Cerebellar nuclear complex (tissue), 1 donor: ENCODE measurements around the gene AGPAT3.
"Not testable (repeated sequence)": the region's sequence is repeated elsewhere in the genome, so short reads cannot be mapped to it uniquely, and the experiment has no call there.

Source experiments
- DNase-seq, 2 experiments: peaks; one replicate each; lab custom pipeline; 2025; lab: John Stamatoyannopoulos, UW

The AGPAT3 gene, protein sequence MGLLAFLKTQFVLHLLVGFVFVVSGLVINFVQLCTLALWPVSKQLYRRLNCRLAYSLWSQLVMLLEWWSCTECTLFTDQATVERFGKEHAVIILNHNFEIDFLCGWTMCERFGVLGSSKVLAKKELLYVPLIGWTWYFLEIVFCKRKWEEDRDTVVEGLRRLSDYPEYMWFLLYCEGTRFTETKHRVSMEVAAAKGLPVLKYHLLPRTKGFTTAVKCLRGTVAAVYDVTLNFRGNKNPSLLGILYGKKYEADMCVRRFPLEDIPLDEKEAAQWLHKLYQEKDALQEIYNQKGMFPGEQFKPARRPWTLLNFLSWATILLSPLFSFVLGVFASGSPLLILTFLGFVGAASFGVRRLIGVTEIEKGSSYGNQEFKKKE

DNA sequence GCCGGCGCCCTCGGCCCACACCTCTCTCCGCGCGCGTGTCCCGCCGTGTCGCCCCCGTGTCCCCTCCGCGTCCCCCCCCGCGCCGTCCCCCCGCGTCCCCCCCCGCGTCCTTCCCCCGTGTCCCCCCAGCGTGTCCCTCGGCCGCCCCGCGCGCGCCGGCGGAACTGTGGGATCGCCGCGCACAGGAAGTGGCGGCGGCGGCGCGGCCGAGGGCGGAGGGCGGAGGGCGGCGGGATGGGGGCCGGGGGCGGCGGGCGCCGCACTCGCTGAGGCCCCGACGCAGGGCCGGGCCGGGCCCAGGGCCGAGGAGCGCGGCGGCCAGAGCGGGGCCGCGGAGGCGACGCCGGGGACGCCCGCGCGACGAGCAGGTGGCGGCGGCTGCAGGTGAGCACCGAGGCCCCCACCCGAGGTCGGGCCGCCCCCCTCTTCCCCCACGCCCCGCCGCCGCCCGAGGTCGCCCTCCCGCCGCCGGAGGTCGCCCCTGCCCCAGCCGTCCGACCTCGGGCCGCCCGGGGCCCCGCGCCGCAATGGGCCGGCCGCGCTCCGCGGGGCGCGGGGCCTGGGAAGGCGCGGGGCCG, at the start of gene AGPAT3:
AGPAT3 (plus strand) TSS at position 262 of the 578 bp plus-strand sequence. CDS start 94,459 bp downstream, outside the sequence.
- DNase-seq: no peak

DNA sequence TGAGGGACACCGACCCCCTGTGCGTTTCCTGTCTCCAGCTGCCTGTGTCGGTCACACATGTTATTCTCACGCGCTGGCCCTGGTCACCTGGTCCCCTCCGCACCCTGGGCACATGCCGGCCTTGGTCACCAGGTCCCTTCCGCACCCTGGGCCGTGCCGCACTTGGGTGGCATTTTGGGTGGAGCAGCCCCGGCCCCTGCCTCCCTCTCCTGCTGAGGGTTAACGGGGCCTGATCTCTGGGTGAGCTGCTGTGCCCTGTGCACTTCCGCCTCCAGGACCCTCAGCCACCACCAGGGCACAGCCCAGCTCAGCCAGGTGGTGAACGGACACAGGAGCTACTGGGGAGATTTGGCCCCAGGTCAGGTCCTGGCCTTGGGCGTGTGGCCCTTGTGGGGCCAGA, 49.0 kb upstream of the AGPAT3 start:
- DNase-seq: no peak

DNA sequence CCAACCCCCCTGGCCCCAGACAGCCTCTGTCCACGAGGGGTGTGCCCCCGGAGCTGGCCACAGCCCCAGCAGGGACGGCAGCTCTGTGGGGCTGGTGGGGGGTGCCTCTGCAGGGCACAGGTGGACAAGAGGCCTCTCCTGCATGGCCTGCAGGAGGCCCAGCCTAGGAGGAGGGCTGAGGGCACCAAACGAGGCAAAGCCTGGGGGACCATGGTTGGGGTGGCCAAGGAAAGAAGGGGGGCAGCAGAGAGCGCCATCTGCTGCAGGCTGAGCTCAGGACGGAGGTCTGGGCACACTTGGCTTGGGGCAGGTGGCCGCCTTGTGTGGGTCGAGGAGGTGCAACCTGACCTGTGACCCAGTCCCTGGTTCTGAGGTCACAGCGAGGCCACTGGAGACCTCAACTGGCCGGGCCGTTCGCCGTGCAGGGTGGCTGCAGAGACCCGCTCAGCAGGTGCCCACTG, 48.4 kb upstream of the AGPAT3 start:
- DNase-seq: no peak

DNA sequence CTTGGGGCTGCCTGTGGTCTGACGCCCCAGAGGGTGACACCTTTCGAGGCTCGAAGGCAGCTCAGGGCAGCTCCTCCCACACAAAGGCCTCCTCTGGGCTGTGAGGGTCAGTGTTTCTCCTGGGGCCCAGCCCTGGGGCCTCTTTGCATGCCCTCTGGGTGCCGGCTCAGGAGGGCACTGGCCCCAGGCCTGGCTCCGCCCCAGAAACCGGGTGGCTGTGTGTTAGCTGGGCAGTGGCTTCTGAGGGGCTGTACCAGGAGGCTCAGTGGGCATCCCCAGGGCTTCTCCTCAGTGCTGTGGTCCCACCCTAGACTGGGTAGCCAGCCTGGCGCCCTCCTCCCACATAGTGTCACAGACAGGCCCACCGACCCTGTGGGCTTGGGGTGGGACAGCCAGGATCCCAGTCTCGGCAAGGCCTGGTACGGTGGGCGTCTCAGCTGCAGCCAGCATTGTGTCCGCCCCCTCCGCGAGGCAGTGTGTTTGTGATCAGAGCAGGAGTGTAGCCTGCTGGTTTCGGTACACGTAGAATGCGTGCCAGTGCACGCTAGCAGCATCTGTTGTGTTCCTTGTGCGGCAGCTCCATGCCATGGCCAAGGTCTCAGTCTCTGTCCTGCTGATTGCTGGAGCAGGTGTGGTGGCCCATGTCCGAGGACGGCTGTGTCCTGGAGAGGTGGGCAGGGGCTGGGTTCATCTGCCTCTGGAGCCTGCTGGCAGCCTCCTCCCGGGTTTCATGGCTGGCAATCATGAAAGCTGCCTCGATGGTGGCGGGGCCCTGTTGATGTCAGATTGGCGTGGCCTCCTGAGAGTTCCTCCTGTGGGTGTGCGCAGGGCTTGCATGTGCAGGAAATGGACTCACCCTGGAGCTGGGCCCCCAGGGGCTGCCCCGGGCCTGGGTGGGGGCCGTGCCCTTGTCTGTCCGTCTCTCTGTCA, 47.6 kb upstream of the AGPAT3 start:
- no peak for DNase-seq

DNA sequence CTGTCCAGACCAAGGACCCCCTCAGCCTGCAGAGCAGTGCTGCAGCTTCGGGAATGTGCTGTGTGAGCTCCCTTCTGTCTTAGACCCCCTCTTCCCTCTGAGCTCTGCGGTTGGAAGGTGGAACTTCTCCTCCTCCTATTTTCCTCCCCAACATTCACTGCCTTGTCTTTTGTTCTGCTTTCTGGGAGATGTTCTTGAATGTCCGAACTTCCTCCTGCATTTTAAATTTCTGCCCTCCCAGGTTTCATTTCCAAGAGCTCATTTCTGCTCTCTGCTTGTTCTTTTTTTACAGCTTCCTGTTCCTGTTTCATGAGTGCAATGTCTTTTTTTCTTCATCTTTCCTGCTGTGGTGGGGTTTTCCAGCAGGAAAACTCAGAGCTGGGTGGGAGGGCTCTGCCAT, 46.3 kb upstream of the AGPAT3 start:
- no peak for DNase-seq

DNA sequence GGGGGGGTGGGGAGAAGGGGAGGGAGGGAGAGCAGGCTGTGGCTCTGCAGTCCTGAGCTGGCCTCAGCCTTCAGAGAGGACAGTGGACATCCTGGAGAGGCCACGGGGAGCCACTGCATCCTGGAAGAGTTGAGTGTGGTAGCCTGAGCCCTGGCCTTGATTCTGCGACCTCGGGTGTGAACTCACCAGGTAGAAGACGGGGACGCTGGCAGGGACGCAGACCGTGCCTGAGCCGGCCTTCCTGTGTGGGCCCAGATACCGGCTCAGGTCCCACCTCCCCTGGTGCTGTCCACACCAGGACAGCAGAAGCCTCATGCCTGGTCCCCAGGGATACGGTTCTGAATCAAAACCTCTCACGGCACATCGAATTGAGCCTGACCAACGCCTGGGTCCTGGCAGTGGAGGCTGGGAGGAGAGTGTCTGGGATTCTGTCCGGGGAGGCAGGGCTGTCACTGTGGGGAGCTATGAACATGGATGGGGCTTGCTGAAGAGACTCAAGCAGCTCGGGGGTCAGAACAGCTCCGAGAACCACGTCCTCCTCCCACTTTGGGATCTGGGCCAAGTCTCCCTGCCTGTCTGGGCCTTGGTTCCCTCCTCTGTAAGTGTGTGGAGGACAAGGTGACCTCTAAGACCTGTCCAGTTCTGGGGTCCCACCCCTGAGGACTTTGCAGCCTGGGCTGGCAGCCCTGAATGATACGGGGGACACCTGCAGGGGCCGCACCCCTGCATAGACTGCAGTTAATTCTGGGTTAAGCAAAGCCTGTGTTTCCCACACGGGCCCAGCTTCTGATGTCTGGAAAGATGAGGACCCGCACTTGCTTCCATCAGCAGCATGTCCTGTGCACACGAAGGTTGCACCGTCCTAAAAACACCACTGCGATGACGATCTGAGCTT, 45.3 kb upstream of the AGPAT3 start:
- DNase-seq: no peak

DNA sequence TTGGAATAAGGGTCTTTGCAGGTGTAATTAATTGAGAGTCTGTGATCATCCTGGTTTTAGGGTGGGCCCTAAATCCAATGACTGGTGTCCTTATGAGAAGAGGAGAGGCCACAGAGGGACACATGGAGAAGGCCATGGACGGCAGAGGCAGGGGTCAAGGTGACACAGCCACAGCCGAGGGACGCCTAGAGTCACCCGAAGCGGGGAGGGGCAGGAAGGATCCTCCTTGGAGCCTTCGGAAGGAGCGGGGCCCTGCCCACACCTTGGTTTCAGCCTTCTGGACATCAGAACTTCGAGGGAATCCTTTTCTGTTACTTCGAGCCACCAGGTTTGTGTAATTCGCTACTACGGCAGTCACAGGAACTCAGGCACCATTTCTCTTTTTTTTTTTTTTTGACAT, 44.6 kb upstream of the AGPAT3 start:
- DNase-seq: no peak

DNA sequence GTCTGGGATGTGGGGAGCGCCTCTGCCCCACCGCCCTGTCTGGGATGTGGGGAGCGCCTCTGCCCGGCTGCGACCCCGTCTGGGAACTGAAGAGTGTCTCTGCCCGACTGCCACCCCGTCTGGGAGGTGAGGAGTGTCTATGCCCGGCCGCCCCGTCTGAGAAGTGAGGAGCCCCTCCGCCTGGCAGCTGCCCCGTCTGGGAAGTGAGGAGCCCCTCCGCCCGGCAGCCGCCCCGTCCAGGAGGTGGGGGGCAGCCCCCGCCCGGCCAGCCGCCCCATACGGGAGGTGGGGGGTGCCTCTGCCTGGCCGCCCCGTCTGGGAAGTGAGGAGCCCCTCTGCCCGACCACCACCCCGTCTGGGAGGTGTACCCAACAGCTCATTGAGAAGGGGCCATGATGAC, 42.9 kb upstream of the AGPAT3 start:
- not testable (repeated sequence) for DNase-seq

DNA sequence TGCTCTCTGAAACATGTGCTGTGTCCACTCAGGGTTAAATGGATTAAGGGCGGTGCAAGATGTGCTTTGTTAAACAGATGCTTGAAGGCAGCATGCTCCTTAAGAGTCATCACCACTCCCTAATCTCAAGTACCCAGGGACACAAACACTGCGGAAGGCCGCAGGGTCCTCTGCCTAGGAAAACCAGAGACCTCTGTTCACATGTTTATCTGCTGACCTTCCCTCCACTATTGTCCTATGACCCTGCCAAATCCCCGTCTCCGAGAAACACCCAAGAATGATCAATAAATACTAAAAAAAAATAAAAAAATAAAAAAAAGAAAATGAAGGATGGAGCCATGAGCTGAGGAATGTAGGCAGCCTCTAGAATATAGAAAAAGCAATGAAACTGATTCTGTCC, 42.3 kb upstream of the AGPAT3 start:
- DNase-seq: not testable (repeated sequence)

DNA sequence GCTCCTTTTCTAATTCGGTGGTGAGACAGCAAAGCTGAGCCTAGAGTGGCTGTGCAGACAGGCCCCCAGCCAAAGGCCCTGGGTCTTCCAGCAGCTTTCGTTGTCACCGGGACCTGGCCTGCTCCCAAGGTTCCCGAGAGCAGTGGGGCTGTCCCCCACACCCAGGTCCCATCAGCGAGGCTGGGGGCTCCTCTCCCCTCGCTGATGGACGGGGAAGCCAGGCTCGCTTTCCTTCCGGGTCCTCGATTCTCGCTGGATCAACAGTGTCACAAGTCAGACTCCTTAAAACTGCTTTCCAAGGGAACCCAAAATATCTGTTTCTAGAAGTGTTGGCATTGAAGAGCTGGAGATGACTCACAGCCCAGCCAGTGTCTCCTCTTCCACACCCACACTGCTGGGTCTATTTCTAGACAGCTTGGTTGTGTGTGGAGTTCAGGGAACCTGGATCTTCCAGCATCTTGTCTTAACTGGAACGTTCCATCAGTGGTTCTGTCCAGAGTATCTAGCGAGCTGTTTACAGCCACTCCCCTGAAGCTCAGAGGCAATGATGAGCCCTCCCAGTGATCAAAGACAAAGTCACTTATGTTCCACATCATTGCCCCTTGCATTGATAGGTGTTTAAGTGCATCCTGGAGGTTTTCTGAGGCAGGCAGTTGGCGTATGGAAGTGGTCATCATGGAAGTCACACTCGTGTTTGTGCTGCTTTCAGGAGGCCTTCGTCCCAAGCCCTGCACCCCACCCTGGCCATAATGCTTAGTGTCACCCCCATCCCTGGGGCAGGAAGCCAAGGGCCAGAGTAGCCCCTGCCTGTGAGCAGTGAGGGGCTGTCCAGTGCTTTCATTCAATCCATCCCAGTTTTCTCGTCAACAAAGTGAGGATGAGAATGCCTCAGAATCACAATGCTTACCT, 40.4 kb upstream of the AGPAT3 start:
- no peak for DNase-seq

DNA sequence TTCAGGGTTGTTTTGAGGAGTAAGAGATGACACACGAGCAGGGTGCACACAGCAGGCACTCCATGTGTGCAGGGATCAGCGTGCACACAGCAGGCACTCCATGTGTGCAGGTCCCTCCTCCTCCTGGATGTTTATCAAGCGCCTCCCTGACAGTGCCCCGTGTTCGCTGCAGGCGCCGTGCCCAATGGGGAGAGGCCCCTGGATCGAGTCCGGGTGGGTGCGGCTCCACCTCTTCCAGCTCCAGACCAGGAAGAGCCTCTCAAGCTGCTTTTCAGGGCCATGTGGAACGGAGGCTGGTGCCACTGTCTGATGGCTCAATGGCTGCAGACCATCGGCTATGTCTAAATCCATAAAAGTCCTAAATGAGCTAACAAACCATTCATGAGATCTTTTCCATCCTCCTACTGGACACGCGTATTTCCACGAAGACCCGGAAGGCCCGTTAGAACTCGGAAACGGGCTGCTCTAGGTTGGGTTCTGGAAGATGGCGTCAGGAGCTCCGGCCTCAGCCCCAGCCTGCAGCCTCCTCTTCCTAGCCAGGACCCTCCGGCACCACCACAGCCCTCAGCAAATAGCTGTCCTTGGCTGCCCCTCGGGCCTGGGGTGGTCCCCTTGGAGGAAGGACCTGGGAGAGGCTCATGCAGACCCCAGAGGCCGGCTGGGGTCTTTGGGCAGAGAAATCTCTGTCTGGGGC, 39.6 kb upstream of the AGPAT3 start:
- no peak for DNase-seq

DNA sequence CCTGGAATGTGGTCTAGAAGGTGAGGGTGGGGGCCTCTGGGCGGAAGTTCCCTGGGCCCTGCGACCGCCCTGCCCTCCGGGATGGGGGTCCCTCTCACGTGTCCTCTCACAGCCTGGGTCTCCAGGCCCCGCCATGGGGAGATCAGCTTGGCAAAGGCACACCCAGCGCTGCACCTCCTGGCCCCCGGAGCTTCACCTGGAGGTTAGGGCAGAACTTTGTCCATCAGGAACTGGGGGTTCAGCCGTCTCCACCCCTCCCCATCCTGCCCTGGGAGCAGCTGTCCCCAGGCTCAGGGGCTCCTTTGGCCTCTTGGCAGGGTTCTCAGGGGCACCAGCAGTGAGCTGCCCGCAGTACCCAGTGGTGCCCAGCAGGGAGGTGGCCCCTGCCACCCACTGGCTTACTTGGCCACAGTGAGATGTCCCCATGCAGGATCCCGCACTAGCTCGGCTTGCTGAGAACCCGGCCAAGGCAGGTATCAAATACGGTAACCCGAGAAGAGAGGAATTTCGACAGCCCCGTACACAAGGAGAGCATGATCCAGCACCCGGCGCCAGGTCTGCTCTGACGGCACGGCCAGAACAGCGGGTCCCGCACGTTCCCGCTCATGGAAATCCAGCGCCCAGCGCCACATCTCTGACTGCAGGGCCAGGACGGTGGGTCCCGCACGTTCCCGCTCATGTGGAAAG, 38.9 kb upstream of the AGPAT3 start:
- DNase-seq: no peak

DNA sequence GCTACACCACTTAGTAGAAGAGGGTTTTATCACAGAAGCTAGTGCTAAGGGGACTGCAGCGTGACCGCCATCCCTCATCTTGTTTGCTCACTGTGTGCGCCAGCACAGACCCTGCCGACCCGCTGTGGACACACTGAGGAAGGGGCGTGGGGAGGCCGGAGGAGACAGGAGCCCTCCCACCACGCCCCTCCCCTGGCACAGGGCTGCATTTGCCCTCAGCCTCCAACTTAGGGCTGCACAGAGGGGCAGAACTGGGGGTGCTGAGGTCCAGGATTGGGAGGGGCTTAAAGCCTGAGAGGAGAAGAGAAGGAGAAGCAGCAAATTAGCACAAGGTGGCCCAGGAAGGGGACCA, 38.4 kb upstream of the AGPAT3 start:
- DNase-seq: no peak

DNA sequence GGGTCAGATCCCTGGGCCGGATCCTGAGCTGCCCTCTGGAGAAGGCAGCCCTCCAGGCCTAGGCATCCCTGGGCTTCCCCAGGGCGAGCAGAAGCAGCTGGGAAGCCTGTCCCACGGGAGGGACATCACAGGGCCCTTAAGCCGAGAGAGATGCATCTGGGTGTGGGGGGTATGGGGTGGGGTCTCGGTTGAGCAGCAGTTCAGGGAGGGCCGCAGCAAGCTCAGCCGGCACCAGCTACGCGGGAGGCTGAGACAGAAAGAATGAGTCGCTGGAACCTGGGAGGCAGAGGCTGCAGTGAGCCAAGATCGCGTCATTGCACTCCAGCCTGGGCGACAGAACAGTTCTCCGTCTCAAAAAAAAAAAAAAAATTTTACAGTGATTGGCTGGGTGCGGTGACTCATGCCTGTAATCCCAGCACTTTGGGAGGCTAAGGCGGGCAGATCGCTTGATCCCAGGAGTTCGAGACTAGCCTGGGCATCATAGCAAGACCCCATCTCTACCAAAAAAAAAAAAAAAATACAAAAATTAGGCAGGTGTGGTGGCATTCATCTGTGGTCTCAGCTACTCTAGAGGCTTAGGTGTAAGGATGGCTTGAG, 37.9 kb upstream of the AGPAT3 start:
- DNase-seq: no peak

DNA sequence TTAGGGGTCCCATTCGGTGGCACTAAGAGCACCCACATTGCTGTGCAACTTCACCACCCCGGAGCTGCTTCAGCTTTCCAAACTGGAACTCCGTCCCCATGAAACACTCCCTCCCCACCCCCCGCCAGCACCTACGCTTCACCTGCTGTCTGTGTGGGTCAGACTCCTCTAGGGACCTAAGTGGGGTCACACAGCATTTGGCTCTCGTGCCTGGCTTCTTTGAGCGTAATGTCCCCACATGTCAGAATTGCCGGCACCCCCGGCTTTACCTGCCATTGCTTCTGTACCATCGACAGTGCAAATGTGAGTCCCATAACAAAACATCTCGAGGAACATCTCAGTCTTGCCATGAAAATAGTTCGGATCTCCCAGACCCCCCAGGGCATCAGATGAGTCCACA, 35.9 kb upstream of the AGPAT3 start:
- no peak for DNase-seq

DNA sequence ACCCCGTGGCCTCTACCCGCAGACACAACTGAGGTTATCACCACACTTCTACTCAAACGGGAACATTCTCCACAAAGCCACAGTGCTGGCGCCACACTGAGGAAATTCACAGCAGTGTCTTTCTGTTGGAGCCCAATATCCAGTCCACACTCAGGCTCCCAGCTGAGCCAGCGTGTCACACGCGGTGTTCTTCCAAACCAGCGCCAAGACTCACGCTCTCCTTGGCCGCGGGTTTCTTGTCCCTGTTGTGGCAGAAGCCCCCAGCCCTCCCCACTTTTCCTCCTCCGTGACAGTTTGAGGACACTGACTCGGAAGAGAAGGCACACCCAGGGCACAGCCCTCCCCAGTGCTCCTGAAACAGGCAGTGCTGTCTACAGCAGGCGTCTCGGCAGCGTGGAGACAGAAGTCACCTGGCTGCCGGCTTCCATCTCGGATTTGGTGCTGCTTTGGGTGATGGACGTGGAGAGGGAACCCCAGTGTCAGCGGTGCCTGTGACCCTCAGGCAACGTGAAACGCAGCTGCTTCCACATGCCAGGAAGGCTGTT, 35.4 kb upstream of the AGPAT3 start:
- no peak for DNase-seq

DNA sequence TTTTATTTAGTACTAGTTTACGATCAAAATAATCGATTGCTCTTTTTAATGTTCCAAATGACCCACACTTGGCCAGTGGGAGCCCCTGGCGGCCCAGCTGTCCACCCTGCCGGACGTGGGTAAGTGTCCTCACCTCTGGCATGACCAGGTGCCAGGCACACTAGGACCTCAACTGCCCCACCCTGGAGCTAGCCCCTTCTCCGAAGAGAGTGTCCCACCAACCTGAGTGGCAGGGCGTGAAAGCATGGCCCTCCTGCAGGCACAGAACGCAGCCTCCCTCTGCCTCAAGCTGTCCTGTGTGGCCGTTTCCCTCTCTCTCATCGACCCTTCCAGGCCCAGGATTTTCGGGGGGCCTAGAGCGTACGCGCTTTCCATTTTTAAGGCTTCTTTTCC, 32.9 kb upstream of the AGPAT3 start:
- DNase-seq: no peak

DNA sequence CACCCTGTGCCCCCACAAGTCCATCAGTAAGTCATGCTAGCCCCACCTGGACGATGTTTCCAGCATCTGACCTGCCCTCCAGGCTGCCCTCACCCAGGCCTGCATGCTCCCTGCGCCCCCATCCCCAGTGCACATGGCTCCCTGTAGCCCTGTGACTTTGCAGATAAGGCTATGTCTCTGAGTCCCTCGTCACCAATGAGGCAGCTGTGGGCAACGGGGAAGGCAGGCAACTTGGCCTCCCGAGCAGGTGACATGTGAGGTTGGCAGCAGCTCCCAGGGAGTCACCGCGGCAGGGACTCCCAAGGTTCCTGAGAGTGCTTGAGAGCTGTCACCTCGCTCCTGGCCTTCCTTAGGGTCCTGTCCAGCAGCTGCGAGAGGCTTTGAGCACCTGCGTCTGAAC, 32.4 kb upstream of the AGPAT3 start:
- no peak for DNase-seq
